Glutamatergic neuron (in vitro differentiated cells): Measurements from ENCODE around the gene LRRC25. TPM values are rescaled to one million over a fixed set of nuclear protein-coding genes. Genes with fewer than 3 reads are reported as not detected.

Experiments used
- DNase-seq: peaks from one replicate; pipeline ENCODE4 v3.0.0; 2022
- H3K27ac Mint-ChIP-seq: one replicate; pipeline ENCODE4 v1.8.0; 2020; ENCODE audit warnings: mild to moderate bottlenecking, mixed read lengths, inconsistent platforms; ENCODE audit not compliant: unreplicated experiment
- H3K27me3 Mint-ChIP-seq: one replicate; pipeline ENCODE4 v1.8.0; 2020; ENCODE audit warnings: mild to moderate bottlenecking, moderate library complexity, mixed read lengths, inconsistent platforms; ENCODE audit not compliant: unreplicated experiment
- H3K36me3 Mint-ChIP-seq: one replicate; pipeline ENCODE4 v1.8.0; 2020; ENCODE audit warnings: mild to moderate bottlenecking, mixed read lengths, inconsistent platforms; ENCODE audit not compliant: unreplicated experiment
- H3K4me1 Mint-ChIP-seq: one replicate; pipeline ENCODE4 v1.8.0; 2020; ENCODE audit warnings: mild to moderate bottlenecking, low read depth, mixed read lengths, inconsistent platforms; ENCODE audit not compliant: unreplicated experiment
- H3K4me3 Mint-ChIP-seq: one replicate; pipeline ENCODE4 v1.8.0; 2020; ENCODE audit warnings: mild to moderate bottlenecking, mixed read lengths, inconsistent platforms; ENCODE audit not compliant: unreplicated experiment
- H3K9me3 Mint-ChIP-seq: one replicate; pipeline ENCODE4 v1.8.0; 2020; ENCODE audit warnings: mild to moderate bottlenecking, moderate library complexity, mixed read lengths, inconsistent platforms; ENCODE audit not compliant: unreplicated experiment
- microRNA-seq: library from miRNA; unstranded; fragments of <30 nt; microRNA quantifications from one replicate; pipeline ENCODE4, GENCODE V29; 2020; ENCODE audit not compliant: unreplicated experiment
- total RNA-seq: library from RNA; stranded (reverse); fragmentation: NEBNext Ultra II Directional; extraction: Animal tissue kit (Norgen Biotek cat#: 25700); gene quantifications from one replicate; pipeline ENCODE4 v1.2.1, GENCODE V29; 2021; ENCODE audit not compliant: unreplicated experiment
- TF ChIP-seq, protein P1 (sequence below): fragments of 200-600 bp; sonication (generic); IDR thresholded peaks from one replicate; pipeline ENCODE4 v1.5.0; 2021; ENCODE audit not compliant: partially characterized antibody, unreplicated experiment

The LRRC25 gene
- total RNA-seq, 1 donor from 2014 or later: not detected

GRCh38 chr19:18344582-18344950 lies 52.9 kb downstream of the LRRC25 start:
- Mint-ChIP-seq H3K4me3 (no peak overlapping the region), H3K9me3 (peaks cover 4% of the 10 kb centered on the region), H3K27me3 (peaks cover 2% of the 10 kb centered on the region), H3K27ac (no peak overlapping the region), H3K36me3 (peaks cover 4% of the 10 kb centered on the region), H3K4me1 (peaks cover 2% of the 10 kb centered on the region)
- TF ChIP-seq, protein P1, sequence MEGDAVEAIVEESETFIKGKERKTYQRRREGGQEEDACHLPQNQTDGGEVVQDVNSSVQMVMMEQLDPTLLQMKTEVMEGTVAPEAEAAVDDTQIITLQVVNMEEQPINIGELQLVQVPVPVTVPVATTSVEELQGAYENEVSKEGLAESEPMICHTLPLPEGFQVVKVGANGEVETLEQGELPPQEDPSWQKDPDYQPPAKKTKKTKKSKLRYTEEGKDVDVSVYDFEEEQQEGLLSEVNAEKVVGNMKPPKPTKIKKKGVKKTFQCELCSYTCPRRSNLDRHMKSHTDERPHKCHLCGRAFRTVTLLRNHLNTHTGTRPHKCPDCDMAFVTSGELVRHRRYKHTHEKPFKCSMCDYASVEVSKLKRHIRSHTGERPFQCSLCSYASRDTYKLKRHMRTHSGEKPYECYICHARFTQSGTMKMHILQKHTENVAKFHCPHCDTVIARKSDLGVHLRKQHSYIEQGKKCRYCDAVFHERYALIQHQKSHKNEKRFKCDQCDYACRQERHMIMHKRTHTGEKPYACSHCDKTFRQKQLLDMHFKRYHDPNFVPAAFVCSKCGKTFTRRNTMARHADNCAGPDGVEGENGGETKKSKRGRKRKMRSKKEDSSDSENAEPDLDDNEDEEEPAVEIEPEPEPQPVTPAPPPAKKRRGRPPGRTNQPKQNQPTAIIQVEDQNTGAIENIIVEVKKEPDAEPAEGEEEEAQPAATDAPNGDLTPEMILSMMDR: no peak
- DNase-seq: no peak

DNA sequence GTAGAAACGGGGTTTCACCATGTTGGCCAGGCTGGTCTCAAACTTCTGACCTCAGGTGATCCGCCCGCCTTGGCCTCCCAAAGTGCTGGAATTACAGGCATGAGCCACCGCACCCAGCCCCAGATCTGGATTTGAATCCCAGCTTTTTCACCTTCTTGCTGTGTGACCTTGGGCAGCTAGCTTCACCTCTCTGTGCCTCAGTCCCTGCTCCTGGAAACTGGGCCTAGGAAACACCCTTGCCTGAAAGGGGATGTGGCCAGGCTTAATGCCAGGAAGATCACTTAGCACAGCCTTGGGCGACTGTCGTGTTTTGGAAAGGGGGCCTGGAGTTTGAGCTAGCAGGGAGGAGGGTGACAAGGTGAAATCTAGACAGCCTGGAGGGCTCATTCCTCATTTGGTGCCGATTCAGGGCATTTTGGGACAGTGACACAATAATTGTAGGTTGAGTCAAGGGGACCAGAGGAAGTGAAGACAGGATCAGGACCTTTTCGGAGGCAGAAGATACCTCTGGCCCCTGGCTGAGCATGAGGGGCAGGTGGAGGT lies 55.3 kb downstream of the LRRC25 start:
- Mint-ChIP-seq H3K27ac (no peak overlapping the region), H3K36me3 (peaks cover 4% of the 10 kb centered on the region), H3K4me3 (peak overlapping the region; percentile 84), H3K4me1 (peaks cover 2% of the 10 kb centered on the region), H3K27me3 (no peaks in the 10 kb centered on the region), H3K9me3 (peaks cover 6% of the 10 kb centered on the region)
- TF ChIP-seq, protein P1: no peak
- DNase-seq: no peak

Small RNAs within 50 kb of the gene (microRNA-seq; reads per million reads assigned to microRNA genes)
- not detected for gene MIR3189

Other genes with a start within 250 kb of the LRRC25 start
- 36.4 TPM for gene PIK3R2, start 244.5 kb downstream of the LRRC25 start, total RNA-seq
- 0.76 TPM for gene IFI30, start 223.8 kb downstream of the LRRC25 start, total RNA-seq
- 17.9 TPM for gene MPV17L2, start 204.4 kb downstream of the LRRC25 start, total RNA-seq
- 77.4 TPM for gene RAB3A, start 193.6 kb downstream of the LRRC25 start, total RNA-seq
- gene PDE4C, start 171.2 kb downstream of the LRRC25 start, total RNA-seq: 69.8 TPM
- 23.6 TPM for gene IQCN, start 123.2 kb downstream of the LRRC25 start, total RNA-seq
- gene JUND, start 116.0 kb downstream of the LRRC25 start, total RNA-seq: 341 TPM
- gene LSM4, start 74.5 kb downstream of the LRRC25 start, total RNA-seq: 137 TPM
- 25.6 TPM for gene PGPEP1, start 57.0 kb downstream of the LRRC25 start, total RNA-seq
- 8.9 TPM for gene GDF15, start 11.5 kb downstream of the LRRC25 start, total RNA-seq
- 177 TPM for gene SSBP4, start 21.8 kb upstream of the LRRC25 start, total RNA-seq
- 111 TPM for gene ISYNA1, start 40.5 kb upstream of the LRRC25 start, total RNA-seq
- gene ELL, start 124.4 kb upstream of the LRRC25 start, total RNA-seq: 11.6 TPM
- gene FKBP8, start 146.0 kb upstream of the LRRC25 start, total RNA-seq: 203 TPM
- 71.3 TPM for gene KXD1, start 160.2 kb upstream of the LRRC25 start, total RNA-seq
- 826 TPM for gene UBA52, start 174.2 kb upstream of the LRRC25 start, total RNA-seq
- gene REX1BD, start 191.2 kb upstream of the LRRC25 start, total RNA-seq: 54.3 TPM
- gene CRLF1, start 209.2 kb upstream of the LRRC25 start, total RNA-seq: 55.3 TPM
- 92.3 TPM for gene TMEM59L, start 215.2 kb upstream of the LRRC25 start, total RNA-seq
- gene KLHL26, start 239.4 kb upstream of the LRRC25 start, total RNA-seq: 12.0 TPM